OCI-LY7 (cell line): Measurements from ENCODE around the gene PRKCA.

ENCODE experiments used
- EZH2phosphoT487 ChIP-seq: fragments of 200-600 bp; sonication (generic); IDR thresholded peaks from 2 replicates; pipeline ENCODE4 v1.6.1; 2018; ENCODE audit warnings: low read depth, borderline replicate concordance, mild to moderate bottlenecking, mixed run types, antibody characterized with exemption, low read length, moderate library complexity, mixed read lengths
- TF ChIP-seq, protein P1 (sequence below): fragments of 200-600 bp; sonication (generic); conservative IDR thresholded peaks from 2 replicates; pipeline ENCODE4 v1.5.1; 2014; ENCODE audit warnings: mild to moderate bottlenecking, antibody characterized with exemption, low read length, moderate library complexity, mixed read lengths

DNA sequence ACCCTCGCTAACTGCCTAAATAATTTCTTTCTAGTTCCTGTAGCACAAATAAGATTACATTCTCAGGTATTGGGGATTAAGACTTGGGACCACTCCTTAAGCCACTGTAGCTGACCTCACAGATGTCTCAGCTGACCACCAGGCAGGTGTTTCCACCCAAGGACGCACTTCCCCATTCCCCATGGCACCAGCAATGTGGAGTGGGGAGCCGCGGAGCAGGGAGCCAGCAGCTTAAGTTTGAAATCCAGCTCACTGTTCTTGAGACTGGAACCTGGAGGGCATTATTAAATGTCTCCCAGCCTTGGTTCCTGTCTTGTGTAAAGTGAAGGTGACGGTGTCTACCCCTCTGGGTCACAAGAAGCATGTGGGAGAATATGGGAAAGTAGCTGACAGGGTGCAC is 283.1 kb downstream of the PRKCA start:
- TF ChIP-seq, protein P1, sequence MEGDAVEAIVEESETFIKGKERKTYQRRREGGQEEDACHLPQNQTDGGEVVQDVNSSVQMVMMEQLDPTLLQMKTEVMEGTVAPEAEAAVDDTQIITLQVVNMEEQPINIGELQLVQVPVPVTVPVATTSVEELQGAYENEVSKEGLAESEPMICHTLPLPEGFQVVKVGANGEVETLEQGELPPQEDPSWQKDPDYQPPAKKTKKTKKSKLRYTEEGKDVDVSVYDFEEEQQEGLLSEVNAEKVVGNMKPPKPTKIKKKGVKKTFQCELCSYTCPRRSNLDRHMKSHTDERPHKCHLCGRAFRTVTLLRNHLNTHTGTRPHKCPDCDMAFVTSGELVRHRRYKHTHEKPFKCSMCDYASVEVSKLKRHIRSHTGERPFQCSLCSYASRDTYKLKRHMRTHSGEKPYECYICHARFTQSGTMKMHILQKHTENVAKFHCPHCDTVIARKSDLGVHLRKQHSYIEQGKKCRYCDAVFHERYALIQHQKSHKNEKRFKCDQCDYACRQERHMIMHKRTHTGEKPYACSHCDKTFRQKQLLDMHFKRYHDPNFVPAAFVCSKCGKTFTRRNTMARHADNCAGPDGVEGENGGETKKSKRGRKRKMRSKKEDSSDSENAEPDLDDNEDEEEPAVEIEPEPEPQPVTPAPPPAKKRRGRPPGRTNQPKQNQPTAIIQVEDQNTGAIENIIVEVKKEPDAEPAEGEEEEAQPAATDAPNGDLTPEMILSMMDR, result no peak
- TF ChIP-seq EZH2phosphoT487, result no peak
